ENCODE data around the gene KRTAP5-1.
"Not testable (repeated sequence)": the region's sequence is repeated elsewhere in the genome, so short reads cannot be mapped to it uniquely, and the experiment has no call there.

Gene KRTAP5-1

DNA sequence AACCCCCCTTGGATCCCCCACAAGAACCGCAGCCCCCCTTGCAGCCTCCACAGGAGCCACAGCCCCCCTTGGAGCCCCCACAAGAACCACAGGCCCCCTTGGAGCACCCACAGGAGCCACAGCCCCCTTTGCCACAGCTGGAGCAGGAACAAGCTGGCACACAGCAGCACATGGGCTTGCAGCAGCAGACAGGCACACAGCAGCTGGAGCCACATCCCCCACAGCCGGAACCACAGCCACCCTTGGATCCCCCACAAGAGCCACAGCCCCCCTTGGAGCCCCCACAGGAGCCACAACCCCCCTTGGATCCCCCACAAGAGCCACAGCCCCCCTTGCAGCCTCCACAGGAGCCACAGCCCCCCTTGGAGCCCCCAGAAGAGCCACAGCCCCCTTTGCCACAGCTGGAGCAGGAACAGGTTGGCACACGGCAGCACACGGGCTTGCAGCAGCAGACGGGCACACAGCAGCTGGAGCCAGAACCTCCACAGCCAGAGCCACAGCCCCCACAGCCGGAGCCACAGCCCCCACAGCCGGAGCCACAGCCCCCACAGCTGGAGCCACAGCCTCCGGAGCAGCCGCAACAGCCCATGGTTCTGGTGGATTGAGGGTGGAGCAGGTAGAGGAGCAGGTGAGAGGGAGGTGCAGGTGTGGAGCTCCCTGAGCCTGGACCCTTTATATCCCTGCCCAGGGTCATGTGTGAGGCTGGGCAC is at the start of gene KRTAP5-1:
TSS of gene KRTAP5-1 (minus strand) at position 623 of the 710 bp plus-strand sequence. CDS start at position 589, 34 bp downstream.
- TF ChIP-seq CTCF (IDR thresholded peaks at IDR 0.05) = not testable (repeated sequence)

DNA sequence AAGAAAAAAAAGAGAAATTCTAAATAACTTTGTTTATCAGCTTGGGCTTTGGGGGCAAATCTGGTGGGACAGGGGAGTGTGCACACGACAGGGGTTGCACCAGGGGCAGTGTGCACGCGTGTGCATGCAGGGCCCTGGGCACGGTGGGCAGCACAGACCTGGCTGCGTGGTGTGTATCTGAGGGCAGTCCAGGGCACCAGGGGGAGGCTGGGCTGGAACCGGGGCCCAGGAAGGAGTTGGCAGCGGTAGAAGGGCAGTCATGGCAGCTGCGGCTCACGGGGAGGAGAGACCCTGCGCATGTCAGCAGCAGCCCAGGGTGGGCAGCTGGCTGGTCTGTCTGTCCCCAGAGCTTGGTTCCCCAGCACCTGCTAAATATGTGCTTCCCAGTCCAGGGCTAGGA is 48.8 kb upstream of the KRTAP5-1 start:
- no peak for TF ChIP-seq CTCF (IDR thresholded peaks at IDR 0.05)

GRCh38 chr11:1632053-1632714 is 47.1 kb upstream of the KRTAP5-1 start:
- no peak for TF ChIP-seq CTCF (IDR thresholded peaks at IDR 0.05)

- no peak for TF ChIP-seq CTCF (IDR thresholded peaks at IDR 0.05)
These were observed 46.0 kb upstream of the KRTAP5-1 start for GRCh38 chr11:1631066-1631568.

GRCh38 chr11:1630271-1630670 is 45.2 kb upstream of the KRTAP5-1 start:
- no peak for TF ChIP-seq CTCF (IDR thresholded peaks at IDR 0.05)

GRCh38 chr11:1629326-1630185 is 44.5 kb upstream of the KRTAP5-1 start, which contains the start of gene KRTAP5-5:
Gene KRTAP5-5 (plus strand): TSS chr11:1629775. CDS start chr11:1629841, 66 bp downstream.
- no peak for TF ChIP-seq CTCF (IDR thresholded peaks at IDR 0.05)
